ENCODE results near the gene C6orf47.

Gene C6orf47

GRCh38 chr6:31632279-31632946 lies 28.2 kb downstream of the C6orf47 start:
- DNase-seq, result no peak

GRCh38 chr6:31631681-31632278 lies 28.8 kb downstream of the C6orf47 start:
- DNase-seq, result no peak

- DNase-seq, result no peak
Measured at GRCh38 chr6:31631209-31631608, 29.4 kb downstream of the C6orf47 start.

DNA sequence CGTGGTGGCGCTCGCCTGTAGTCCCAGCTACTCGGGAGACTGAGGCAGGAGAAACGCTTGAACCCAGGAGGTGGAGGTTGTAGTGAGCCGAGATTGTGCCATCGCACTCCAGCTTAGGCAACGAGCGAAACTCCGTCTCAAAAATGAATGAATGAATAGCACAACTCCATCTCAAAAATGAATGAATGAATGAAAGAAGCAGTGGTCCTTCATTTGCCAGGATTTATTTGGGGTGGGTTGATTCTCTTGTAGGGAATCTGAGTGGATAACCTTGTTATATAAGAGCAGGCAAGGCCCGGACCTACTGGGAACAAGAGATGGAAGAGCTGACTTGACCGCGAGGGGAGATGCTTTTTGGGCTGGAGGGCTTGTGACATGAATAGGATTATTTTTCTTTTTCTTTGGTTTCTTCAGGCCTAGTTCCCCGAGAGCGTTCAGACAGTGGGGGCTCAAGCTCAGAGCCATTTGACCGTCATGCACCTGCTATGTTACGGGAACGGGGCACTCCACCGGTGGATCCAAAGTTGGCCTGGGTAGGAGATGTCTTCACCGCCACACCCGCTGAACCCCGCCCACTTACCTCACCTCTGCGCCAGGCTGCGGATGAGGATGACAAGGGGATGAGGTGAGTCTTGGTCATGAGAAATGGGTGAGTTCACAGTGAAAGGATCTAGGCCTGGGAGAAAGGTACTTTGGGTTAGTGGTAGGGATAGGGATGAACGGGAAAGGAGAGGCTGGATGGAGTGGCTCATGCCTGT lies 30.2 kb downstream of the C6orf47 start:
- no peak for DNase-seq

GRCh38 chr6:31629014-31629413 lies 31.6 kb downstream of the C6orf47 start:
- DNase-seq, result no peak

- DNase-seq, result no peak
Measured at GRCh38 chr6:31627690-31628287, 32.8 kb downstream of the C6orf47 start.

- DNase-seq, result no peak
Measured at GRCh38 chr6:31626952-31627351, 33.6 kb downstream of the C6orf47 start.

DNA sequence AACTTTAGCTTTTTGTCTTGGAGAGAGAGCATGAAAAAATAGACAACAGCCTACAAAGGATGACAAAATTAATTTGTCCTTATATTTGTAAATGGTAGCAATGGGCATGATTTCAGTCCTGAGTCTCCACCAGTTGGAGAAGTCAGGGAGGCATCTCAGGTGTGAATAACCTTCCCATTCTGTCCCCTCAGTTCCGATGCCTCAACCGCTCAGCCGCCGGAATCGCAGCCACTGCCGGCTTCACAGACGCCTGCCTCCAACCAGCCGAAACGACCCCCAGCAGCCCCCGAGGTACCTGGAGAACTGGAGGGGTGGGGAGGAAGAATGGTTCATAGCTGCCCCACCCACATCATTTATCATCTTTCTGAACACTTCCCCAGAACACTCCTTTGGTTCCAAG lies 36.5 kb downstream of the C6orf47 start:
- no peak for DNase-seq

DNA sequence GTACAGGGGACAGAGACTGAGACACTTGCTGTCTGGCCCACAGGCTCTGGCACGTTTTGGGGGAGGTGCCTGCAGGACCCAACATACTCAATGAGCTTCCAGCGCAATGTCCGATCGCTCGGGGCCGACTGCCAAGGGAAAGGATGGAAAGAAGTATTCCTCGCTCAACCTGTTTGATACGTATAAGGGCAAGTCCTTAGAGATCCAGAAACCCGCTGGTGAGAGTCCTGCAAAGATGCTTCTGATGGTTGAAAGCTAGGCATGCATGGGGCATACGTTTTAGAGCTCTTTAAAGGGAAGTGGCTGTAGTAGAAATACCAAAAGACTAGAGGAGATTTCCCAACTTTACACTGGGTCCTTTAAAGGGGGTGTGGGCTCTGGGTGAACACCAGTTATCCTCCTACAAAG lies 37.9 kb downstream of the C6orf47 start:
- no peak for DNase-seq

DNA sequence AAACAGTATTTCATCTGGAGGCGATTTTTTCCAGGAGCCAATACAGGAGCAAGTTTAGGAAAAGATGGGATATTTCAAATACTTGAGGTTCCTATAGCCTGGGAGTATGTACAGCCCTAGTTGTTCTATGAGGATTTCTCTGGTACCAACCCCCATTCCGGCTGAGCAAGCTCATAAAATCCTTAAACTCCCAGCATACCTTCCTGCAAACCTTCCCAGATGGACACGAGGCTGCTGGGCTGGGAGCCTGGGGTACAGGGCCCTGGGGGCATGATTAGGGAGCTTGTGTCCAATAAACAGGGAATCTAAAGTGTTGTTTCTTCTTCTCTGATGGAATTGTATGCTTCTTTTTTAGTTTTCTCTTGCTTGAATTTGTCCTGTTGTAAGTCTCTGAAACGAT lies 38.6 kb downstream of the C6orf47 start:
- no peak for DNase-seq

GRCh38 chr6:31621320-31621939 lies 39.1 kb downstream of the C6orf47 start:
- no peak for DNase-seq

DNA sequence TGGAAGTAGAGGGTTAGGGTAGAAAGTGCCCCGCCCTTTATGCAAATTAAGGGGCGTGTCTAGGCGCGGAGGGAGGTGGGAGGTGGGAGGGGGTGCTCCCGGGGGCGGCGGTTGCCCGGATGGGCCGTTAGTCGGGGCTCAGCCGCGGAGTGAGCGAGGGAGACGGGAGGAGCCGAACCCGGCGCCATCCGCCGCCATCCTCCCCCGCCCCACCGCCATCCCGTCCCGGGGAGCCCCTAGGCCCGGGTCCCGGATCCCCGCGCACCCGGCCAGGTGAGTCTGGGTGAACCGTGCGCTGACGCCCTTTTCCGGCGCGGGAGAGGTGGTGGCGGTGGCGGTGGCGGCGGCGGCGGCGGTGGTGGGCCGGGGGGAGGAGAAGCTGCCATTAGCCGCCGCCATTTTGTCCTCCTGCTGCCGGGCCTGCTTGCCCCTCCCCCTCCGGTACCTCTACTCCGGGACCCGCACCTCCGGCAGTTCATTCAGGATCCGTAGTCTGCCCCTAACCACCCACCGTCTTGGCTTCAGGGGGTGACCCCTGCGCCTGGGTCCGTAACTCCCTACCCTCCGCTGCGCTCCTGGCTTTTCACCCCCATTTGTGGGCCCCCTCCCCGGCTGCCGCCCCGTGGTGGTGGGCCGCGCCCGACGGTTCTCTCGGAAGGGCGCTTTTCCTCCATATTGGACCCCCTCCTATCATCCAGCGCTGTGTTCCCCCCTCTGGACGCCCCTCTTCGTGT lies 39.8 kb downstream of the C6orf47 start, which contains the start of gene PRRC2A:
Gene PRRC2A (plus strand): TSS at position 130 of the 734 bp plus-strand sequence. CDS start 2,075 bp downstream, outside the sequence.
- peak; percentile 95 for DNase-seq

GRCh38 chr6:31619805-31620585 lies 40.6 kb downstream of the C6orf47 start:
- DNase-seq, result peak; percentile 94

DNA sequence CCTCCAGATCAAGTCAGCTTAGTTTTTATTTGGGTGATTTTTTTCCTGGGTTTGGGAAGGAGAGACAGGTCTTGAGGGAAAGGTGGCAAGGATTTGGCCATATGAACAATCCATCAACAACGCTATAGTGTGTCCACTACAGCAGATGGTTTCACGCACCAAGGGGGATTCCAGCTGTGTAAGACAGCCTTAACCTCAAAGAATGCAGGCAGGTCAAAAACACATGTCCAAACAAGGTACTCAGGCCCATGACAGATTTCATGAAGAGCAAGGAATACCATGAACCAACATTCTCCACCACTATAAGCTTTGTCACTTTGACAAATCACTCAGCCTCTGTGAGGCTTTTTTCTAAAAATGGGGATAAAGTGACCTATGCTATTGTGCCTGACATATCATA lies 43.6 kb downstream of the C6orf47 start:
- DNase-seq, result no peak

- DNase-seq, result no peak
Measured at GRCh38 chr6:31615748-31616147, 44.8 kb downstream of the C6orf47 start.

DNA sequence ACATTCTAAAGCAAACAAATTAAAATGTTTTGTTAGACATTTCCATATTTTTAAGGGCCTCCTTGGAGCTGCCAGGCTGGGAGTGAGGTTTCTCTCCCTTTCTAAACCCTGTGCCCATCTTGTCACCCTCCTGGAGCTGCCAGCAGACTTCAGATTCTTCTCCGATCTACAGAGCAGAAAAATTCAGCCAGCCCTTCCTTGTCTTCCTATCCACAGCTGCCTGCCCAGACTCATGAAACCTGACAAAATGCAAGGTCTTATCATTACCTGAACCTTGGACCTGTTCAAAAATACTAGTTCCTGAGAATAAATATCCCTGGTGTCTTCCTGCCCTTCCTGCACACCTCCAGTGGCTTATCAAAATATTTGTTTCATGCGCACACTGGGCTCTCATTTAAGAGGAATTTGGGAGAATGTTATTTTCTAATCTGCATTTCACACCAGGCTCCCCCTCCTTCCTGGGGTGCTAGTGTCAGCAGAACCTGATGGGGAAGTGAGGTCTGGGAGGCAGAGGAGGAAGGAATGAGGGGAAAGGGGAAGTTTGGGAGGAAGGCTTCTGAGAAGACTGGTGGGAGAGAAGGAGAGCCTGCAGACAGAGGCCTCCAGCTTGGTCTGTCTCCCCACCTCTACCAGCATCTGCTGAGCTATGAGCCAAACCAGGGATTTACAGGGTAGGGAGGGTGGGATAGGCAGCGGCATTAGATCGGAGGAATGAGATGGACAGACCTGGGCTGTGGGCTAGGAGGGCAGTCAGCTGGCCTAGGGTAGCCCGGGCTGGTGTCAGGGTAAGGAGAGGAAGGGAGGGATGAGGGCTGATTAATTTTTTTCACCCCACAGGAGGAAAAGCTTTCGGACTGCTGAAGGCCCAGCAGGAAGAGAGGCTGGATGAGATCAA lies 45.6 kb downstream of the C6orf47 start, which contains the start of gene AIF1:
Gene AIF1 (plus strand): TSS at position 551 of the 895 bp plus-strand sequence. CDS start 96 bp downstream, at position 647.
- DNase-seq, result no peak

GRCh38 chr6:31614075-31614619 lies 46.4 kb downstream of the C6orf47 start:
- DNase-seq, result no peak

DNA sequence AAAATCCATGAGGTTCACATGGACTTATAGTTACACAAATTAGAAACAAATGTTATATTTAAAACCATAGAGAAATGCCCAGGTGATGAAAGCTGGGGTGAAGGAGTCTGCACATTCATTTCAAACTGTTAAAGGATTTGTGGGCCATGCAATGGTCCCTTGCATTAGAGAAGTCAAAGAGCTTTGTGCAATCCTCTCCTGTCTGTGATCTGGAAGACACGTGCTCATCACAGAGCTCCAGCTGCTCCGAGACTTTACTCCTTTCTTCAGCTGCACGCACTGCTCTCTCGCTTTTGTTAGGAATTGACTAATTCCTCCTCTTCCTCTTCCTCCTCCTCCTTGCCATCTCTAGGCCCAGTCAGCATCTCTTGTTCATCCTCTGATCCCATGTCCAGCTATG lies 49.6 kb downstream of the C6orf47 start:
- DNase-seq, result no peak

GRCh38 chr6:31609519-31610406 lies 50.8 kb downstream of the C6orf47 start:
- no peak for DNase-seq
